ENCODE measurements around the gene GASK1B.

- TF ChIP-seq CTCF (conservative IDR thresholded peaks at IDR 0.05; ENCODE audit: low read length) (no peak), EZH2phosphoT487 (IDR thresholded peaks at IDR 0.05; ENCODE audit: borderline replicate concordance, low read depth, low read length) (no peak)
Observed at GRCh38 chr4:158192439-158193158, 19.8 kb upstream of the GASK1B start.
